Heart left ventricle (tissue), 13 donors: ENCODE measurements around the gene IAH1.

Experiments
- POLR2A ChIP-seq, 2 donors: fragments of 450-650 bp; IDR thresholded peaks; one replicate each; pipeline ENCODE4 v1.6.1; 2017; ENCODE audit warnings: antibody characterized with exemption in 2 of 2, mild to moderate bottlenecking in 2 of 2, moderate library complexity in 2 of 2
- TF ChIP-seq, protein P1 (sequence below), 12 donors: fragments of 200-600 bp; sonication (generic) in 4 of 12; IDR thresholded peaks; one replicate each; pipeline versions ENCODE4 v1.5.0 to v1.8.0; 2018 to 2022; ENCODE audit warnings: antibody characterized with exemption in 12 of 12, mild to moderate bottlenecking in 5 of 12
- donor health status: ischemic (EF 13 %, LVEDD 7.1; RV severe dilation, severe dysfunction).
- donor health status: DM: no; HTN: yes; CAD: no.
- donor health status: DM: no; HTN: no; CAD: no.
- donor health status: ischemic (EF 25% LVEDD 6.9; RV normal size, moderate dysfunction).
- donor health status: ischemic (EF 25% LVEDD 5.7; RV mildly dilated, moderate dysfunction).
- donor health status: ischemic (EF 35%, LVEDD 5.7; RV mildly dilated, moderate dysfunction).
- donor health status: nonischemic (EF 11% LVEDD 7.7; RV severe dilation, severe dysfunction).
- donor health status: DM: yes; HTN: yes; CAD: no.
- donor health status: PGD.
- donor health status: ischemic (EF 29% LVEDD 5.4; RV normal size, mild dysfunction).
- donor health status: nonischemic (EF 23%, LVEDD 6.1; RV moderate dilation, normal function).

GRCh38 chr2:9525266-9525665, 50.9 kb downstream of the IAH1 start:
- TF ChIP-seq, protein P1, sequence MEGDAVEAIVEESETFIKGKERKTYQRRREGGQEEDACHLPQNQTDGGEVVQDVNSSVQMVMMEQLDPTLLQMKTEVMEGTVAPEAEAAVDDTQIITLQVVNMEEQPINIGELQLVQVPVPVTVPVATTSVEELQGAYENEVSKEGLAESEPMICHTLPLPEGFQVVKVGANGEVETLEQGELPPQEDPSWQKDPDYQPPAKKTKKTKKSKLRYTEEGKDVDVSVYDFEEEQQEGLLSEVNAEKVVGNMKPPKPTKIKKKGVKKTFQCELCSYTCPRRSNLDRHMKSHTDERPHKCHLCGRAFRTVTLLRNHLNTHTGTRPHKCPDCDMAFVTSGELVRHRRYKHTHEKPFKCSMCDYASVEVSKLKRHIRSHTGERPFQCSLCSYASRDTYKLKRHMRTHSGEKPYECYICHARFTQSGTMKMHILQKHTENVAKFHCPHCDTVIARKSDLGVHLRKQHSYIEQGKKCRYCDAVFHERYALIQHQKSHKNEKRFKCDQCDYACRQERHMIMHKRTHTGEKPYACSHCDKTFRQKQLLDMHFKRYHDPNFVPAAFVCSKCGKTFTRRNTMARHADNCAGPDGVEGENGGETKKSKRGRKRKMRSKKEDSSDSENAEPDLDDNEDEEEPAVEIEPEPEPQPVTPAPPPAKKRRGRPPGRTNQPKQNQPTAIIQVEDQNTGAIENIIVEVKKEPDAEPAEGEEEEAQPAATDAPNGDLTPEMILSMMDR (IDR thresholded peaks at IDR 0.05): no peak
- no peak for TF ChIP-seq POLR2A (IDR thresholded peaks at IDR 0.05)
